GM23248 (cell line): ENCODE results near the gene RUVBL2.

ENCODE experiments used
- EZH2 ChIP-seq: fragments of 200-600 bp; sonication (generic); IDR thresholded peaks from 2 replicates; pipeline ENCODE4 v1.6.1; 2018; ENCODE audit warnings: antibody characterized with exemption, mild to moderate bottlenecking; ENCODE audit not compliant: insufficient read depth, poor library complexity, severe bottlenecking
- EZH2phosphoT487 ChIP-seq: fragments of 200-600 bp; sonication (generic); IDR thresholded peaks from 2 replicates; pipeline ENCODE4 v1.6.1; 2018; ENCODE audit warnings: antibody characterized with exemption, moderate library complexity, mild to moderate bottlenecking, low read depth; ENCODE audit not compliant: insufficient read depth

- no peak for TF ChIP-seq EZH2phosphoT487
- no peak for TF ChIP-seq EZH2
Observed at GRCh38 chr19:48982280-48982679, 11.4 kb upstream of the RUVBL2 start.
